GM12891 (cell line): ENCODE results near the gene CCBE1.

Experiments used
- POLR2A ChIP-seq: IDR thresholded peaks from 2 replicates; pipeline ENCODE4 v1.6.1; 2011; ENCODE audit warnings: low read depth, low read length, control low read depth
- POLR2AphosphoS5 ChIP-seq: IDR thresholded peaks from 2 replicates; pipeline ENCODE4 v1.6.1; 2011; ENCODE audit warnings: low read depth, low read length, control low read depth
- SPI1 ChIP-seq: IDR thresholded peaks from 2 replicates; pipeline ENCODE4 v1.6.1; 2011; ENCODE audit warnings: low read depth, low read length, control low read depth
- TAF1 ChIP-seq: IDR thresholded peaks from 2 replicates; pipeline ENCODE4 v1.6.1; 2011; ENCODE audit warnings: low read depth, low read length, control low read depth

GRCh38 chr18:59604877-59605276, 92.3 kb downstream of the CCBE1 start:
- no peak for TF ChIP-seq SPI1
- TF ChIP-seq POLR2AphosphoS5: no peak
- TF ChIP-seq TAF1: no peak
- TF ChIP-seq POLR2A: no peak
